Germinal center (tissue), 1 donor: ENCODE measurements around the gene THRSP.
"Not testable (repeated sequence)": the region's sequence is repeated elsewhere in the genome, so short reads cannot be mapped to it uniquely, and the experiment has no call there.

Experiments used
- DNase-seq: peaks from one replicate; pipeline ENCODE4 v3.0.0; 2012; ENCODE audit warnings: mixed read lengths, low spot score

The THRSP gene, protein sequence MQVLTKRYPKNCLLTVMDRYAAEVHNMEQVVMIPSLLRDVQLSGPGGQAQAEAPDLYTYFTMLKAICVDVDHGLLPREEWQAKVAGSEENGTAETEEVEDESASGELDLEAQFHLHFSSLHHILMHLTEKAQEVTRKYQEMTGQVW

DNA sequence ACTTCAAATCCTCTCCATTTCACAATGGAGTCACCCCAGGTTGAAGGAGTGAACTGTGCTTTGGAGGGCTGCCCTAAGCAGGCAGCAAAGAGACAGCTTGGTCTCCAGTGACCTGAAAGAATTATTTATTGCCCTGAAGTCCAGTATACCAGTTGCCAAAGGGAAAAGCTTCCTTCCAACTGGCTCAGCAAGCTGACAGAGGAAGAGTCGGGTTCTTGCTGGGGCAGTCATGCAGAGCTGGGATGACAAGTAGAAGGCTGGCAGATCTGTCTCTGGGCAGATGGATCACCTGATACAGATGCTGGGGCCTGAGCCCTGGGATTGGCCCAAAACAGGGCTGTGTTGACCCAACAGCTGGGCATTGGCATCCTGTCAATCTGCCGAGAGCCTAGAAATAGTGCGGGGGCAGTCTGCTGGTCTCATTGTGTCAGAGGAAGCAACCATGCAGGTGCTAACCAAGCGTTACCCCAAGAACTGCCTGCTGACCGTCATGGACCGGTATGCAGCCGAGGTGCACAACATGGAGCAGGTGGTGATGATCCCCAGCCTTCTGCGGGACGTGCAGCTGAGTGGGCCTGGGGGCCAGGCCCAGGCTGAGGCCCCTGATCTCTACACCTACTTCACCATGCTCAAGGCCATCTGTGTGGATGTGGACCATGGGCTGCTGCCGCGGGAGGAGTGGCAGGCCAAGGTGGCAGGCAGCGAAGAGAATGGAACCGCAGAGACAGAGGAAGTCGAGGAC is at the start of gene THRSP:
THRSP (plus strand) TSS at position 422 of the 742 bp plus-strand sequence; CDS start at position 443, 21 bp downstream.
- no peak for DNase-seq

DNA sequence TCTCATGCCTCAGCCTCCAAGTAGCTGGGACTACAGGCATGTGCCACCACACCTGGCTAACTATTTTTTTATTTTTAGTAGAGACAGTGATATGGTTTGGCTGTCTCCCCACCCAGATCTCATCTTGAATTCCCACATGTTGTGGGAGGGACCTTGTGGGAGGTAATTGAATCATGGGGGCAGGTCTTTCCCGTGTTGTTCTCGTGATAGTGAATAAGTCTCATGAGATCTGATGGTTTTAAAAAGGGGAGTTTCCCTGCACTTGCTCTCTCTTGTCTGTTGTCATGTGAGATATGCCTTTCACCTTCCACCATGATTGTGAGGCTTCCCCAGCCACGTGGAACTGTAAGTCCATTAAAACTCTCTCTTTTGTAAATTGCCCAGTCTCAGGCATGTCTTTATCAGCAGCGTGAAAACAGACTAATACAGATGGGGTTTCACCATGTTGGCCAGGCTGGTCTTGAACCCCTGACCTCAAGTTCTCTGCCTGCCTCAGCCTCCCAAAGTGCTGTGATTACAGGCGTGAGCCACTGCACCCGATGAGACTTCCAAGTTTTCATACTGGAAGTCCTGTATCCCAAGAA is 48.6 kb upstream of the THRSP start:
- DNase-seq = not testable (repeated sequence)

DNA sequence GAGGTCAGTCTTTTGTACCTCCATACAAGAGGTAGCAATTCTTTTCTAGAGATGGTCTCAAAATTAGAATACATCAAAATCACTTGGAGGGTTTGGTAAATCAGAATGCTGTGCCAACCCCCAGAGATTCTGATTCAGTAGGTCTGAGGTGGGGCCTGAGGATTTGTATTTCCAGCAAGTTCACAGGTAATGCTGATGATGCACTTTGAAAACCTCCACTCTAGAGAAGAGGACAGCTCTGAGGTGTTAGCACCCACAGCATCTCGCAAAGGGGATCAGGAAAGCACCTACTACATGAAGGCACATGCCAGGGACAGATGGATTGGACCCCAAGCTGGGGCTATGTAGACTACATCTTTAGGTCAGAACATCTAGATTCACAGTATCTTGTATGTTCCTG is 47.8 kb upstream of the THRSP start:
- no peak for DNase-seq

DNA sequence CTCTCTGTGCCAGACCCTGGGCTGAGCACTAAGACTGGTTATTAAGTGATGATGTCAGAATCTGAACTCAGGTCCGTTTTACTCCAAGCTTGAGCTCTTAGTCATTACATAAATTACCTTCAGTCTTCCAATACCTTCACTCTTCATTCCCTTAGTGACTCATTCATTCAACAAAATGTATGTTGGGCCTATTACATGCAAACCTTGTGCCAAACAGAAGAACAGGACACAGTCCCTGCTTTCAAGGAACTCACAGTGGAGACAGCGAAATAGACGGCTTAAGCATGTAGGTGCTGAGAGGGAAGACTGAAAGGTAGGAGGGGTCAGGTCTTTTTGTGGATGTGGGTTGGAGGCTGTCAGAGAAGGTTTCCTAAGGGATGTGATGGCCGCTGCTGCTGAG is 43.9 kb upstream of the THRSP start:
- no peak for DNase-seq

DNA sequence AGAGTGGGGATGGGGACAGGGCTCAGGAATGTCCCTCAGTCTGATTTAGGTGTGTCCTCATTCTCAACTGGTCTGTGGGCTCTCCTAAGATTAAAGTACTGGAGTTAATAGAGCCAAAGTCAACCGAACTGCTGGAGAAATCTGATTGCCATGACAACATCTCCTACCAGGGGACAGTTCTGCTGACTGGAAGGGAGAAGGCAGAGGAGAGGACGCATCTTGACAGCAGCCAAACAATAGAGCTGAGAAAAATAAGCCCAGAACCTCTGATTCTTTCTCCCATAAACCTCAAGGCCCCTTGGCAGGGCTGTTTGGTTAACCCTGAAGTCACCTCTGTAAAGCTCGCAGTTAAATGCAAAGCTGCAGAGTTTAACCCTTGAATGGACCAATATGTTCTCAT is 43.4 kb upstream of the THRSP start:
- DNase-seq = no peak

DNA sequence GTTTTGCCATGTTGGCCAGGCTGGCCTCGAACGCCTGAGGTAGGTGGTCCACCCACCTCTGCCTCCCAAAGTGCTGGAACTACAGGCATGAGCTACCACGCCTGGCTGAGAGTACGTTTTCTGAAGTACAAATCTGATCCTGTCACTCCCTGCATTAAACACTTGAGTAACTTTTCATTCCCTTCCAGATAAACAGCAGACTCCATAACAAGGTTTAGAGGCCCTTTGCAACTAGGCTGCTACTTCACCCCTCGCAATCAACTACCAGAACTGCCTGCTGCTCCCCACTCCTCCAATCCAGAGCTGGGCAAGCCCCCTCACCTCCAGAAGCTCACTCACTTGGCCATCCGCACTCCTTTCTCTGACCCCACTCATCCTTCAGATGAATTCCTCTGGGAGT is 42.0 kb upstream of the THRSP start:
- DNase-seq = no peak

DNA sequence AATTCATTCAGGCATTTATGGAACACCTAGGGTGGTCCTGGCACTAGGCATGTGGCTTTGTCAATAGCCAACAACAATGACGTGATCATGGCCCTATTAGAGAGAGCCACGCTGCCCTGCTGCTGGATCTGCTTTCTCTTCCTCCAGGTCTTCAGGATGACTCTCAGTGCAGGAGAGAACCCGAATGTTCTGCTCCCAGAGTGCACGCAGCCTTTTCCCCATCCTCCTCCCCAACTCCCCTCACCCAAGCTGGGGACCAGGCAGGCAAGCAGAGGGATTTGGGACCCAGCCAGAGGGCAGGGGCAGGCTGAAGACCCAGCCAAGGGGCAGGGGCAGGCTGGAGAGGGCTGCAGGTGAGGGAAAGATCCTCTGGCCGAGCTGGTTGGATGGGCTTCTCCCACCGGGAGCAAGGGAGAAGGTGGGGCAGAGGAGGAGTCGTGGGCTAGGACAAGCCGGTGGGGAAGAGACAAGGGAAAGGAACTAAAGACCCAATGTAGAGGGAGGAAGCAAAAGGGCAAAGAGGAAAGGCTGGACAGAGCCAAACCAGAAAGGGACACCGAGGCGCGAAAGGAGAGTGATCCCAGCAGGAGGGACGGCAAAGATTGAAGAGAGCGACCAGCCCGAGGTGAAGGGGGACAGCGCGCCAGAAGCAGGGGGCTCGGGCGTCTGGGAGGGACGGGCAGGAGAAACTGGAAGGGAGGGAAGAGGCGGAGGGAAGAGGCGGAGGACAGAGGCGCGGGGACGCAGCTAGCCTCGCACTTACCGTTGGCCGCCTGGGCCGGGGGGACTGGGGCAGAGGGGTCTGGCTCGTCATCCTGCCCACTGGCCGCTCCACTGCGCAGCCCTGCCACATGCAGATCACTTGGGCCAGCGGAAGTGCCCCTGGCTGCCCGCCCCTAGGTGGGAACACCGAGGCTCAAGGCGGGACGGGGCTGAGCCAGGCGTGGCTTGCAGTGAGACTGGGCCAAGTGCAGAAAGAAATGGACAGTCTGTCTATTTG is 41.0 kb upstream of the THRSP start, which contains the start of gene KCTD14:
KCTD14 (minus strand) TSS at position 880 of the 1,000 bp plus-strand sequence; CDS start at position 853, 27 bp downstream.
- no peak for DNase-seq

DNA sequence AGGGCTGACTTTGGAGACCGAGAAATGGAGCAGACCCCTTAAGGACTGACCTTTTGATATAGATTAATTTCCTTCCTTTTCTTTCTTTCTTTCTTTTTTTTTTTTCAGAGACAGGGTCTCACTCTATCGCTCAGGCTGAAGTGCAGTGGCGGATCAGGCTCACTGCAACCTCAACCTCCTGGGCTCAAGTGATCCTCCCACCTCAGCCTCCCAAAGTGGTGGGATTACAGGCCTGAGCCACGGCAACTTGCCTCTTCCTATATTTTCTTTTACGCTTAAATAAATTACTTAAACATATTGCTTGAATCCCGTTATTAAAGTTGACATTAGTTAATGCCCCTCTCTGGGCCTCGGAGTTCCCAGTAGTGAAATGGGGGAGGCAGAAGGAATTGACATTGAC is 40.2 kb upstream of the THRSP start:
- no peak for DNase-seq

DNA sequence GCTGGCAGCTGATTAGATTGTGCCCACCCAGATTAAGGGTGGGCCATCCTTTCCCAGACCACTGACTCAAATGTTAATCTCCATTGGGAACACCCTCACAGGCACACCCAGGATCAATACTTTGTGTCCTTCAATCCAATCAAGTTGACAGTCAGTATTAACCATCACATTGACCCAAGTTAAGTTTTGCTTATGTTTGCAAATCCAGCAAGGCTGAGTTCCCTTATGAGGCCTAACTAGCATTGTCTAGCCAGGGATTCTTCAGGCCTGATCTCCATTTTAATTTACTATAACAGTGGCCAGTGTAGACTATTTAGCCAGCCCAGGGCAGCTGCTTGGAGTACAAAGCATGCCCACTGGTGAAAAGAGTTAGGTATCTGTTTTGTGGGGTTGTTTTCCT is 38.3 kb upstream of the THRSP start:
- no peak for DNase-seq

DNA sequence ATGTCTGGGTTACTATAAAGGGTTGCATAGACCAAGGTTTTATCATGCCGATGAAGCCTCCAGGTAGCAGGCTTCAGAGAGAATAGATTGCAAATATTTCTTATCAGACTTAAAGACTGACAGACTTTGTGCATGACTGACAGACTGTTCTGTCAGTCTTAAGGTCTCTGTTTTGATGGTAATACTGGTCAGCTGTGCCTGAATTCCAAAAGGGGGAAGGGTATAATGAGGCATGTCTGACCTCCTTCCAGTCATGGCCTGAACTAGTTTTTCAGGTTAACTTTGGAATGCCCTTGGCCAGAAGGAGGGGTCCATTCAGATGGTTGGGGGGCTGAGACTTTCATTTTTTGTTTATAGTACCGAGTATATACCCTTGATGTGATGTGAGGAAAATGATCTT is 35.9 kb upstream of the THRSP start:
- no peak for DNase-seq

DNA sequence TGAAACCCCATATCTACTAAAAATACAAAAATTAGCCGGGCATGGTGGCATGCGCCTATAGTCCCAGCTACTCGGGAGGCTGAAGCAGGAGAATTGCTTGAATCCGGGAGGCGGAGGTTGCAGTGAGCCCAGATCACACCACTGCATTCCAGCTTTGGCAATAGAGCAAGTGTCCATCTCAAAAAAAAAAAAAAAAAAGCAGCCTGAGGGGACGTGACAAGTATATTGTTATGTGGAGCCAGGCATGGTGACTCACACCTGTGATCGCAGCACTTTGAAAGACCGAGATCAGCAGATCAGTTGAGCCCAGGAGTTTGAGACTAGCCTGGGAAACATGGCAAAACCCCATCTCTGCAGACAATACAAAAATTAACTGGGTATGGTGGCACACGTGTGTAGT is 35.2 kb upstream of the THRSP start:
- DNase-seq = not testable (repeated sequence)

DNA sequence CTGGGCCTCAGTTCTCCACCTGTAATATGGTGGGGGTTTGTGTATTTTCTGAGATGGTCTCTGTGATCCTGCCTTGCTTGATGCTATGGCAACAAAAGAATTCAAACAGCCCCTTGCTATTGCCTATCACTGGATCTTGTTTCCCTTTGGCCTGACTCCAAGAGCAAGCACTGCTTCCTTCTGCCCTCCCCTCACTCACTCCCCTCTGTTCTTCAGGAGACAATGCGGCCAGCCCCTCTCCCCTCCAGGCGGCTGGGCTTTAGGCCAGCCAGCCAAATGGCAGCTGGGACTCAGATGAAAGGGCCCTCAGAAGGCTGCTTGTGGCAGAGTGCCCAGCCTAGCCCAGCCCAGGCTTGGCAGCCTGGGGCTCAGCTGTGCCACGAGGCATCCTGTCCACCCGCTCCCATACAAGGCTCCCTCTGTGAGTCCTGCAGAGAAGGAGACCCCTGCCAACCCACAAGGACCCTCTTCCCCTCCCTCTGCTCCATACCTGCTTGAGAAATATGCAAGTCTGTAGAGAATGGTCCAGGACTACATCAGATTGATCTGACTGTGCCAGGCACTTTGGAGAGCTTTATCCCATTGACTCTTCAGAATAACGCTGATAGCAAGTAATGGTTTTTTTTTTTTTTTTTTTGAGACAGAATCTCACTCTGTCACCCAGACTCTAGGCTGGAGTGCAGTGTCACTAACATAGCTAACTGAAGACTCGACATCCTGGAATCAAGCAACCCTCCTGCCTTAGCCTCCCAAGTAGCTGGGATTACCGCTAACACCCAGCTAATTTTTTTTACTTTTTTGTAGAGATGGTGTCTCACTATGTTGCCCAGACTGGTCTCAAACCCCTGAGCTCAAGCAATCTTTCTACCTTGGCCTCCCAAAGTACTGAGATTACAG is 33.0 kb upstream of the THRSP start:
- DNase-seq = no peak

DNA sequence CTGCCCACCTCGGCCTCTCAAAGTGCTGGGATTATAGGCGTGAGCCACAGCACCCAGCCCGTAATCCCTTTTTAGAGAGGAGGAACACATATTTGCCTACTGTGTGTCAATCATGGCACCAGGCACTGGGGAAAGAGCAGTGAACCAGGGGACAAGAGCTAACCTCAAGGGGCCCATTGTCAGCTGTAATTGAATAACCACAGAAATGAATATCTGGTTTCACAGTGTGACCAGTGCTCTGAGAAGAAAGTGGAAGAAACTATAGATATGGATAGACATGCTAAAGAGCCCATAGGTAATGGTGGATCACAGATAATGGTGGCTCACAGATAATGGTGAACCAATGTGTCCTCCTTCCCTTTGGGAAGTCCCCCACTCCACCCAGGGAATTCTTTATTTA is 32.0 kb upstream of the THRSP start:
- no peak for DNase-seq

DNA sequence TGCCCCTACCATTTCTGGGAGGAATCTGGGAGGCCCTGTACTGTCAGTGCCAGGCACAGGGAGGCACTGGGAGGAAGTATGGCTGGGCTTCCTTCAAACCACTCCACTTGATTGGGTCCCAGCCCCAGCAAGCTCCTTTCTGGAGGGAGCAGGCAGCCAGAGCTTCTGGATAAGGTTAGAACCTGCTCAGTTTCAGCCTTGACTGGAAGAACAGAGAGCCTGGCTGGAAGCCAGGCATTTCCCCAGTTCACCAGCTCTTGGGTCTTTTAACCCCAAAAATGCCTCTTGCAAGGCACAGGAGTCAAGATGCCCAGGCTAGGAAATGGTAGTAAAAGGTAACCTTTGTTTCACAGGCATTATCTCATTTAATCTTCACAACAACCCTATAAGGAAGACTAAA is 31.6 kb upstream of the THRSP start:
- DNase-seq = no peak

DNA sequence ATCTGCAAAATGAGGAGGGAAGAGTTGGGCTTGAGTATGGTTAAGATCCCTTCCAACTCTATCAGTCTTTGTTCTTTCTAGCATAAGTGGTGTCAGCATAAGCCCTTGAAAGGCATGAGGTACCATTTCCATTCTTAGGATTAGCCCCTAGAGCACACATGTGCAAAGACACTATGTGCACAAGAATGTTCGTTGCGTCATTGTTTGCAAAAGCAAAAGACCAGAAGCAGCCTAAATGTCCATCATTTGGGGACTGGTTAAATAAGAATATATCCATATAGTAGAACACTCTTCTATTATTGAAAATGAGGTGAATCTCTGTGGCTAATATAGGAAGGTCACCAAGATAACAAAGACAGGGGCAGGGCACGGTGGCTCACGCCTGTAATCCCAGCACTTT is 30.6 kb upstream of the THRSP start:
- DNase-seq = no peak

DNA sequence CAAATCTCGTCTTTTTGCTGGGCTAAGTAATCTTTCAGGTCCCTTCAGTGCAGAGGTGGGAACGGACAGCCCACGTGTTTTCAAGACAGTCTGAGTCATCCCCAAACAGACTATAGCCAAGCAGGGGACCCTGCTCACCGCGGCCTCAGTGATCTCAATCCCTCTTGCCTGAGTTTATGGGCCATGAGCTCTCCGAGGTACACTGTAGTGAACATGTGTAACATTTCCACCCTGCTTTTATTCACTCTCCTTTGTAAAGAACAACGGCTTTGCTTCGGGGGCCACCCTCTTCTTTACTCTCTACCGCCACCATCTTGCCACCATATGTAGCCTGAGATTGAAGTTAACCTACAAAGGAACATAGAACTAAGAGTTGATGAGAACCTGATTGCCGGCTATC is 29.0 kb upstream of the THRSP start:
- no peak for DNase-seq

DNA sequence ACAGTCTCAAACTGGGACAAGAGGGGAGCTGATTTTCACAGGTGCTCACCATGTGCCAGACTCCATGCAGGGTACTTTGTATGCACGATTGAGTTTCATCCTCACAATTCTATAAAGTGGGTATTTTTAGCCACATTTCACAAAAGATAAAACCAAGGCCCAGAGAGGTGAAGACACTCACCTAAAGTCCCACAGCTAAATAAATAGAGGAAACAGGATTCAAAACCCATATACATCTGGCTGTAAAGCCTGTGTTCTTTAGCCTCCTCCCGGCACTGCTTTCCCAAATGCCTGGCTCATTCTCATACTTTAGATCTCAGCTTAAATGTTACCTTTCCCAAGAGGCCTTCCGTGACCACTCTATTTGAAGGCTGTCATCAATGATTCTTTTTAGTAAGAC is 27.3 kb upstream of the THRSP start:
- no peak for DNase-seq

DNA sequence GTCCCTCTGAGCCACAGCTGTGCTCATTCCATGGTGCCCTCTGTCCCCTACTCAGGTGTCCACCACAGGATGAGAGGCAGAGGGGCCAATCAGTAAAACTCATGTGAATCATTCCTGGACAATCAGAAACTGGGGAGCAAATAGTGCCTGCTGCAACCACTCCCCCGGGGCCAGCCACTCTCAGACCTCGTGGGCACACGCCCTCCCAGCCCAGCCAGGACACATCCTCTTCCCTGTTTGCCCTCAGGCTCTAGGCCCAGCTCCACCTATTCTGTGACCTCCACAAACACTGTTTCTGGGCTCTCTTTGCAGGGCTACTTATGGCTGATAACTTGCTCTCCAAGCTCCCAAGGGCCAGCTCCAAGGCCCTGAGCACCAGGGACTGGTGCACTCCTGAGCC is 26.6 kb upstream of the THRSP start:
- no peak for DNase-seq

DNA sequence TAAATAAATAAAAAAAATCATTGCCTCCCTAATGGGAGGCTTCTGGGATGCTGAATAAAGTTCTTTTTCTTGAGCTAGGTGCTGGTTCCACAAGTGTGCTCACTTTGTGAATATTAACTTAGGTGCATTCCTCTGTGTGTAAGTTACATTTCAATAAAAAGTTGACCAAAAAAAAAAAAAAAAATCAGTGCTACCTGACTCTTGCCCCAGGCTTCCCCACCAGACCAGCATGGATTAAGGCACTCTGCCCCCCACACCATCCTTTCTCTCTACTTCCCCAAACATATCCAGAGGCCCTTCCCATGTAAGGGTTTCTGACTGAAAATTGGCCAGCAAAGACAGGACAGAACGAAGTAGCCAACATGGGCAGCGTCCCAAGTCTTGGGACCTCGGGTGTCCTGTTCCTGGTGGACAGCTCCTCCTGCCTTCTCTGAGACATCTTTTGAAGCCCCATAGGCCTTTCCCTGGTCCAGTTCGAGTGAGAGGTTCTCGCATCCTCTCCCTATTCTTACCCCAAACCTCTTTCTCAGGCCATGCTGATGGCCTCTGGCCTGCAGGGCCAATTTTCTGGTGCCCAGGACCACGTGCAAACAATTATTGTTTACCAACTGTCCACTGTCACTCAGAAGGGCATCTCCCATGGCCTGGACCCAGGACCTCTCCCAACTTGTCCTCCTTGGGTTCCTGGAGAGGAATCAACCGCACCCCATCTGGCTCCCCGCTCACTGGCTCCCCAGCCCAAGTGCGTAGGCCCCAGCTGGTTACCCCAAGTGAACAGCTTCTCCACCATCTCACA is 25.6 kb upstream of the THRSP start:
- DNase-seq = no peak

DNA sequence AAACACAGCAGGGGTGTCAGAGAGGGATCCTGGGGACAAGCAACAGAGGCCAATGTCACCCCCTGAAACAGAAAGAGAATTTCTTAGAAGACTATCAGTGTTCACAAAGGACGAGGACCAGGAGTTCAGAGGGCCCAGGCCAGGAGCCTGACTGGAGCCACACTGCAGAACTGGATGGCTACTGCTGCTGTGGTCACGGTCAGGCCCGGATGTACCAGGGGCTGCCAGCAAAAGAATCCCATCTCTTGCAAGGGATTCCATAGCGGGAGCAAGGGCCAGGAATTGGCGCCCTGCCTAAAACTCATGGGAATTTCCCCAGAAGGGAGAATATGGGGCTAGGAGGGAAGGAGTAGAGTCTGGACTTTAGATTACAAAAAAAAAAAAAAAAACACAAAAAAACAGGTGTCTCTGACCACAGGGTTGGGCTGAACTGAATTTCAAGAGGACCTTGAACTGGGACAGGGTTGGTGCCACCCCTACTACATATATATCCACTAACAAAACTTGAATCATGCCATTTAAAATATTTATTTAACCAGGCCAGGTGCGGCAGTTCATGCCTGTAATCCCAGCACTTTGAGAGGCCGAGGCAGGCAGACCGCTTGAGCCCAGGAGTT is 24.9 kb upstream of the THRSP start:
- no peak for DNase-seq
